GM18511 (cell line): ENCODE data around the gene HTATIP2.
"Not testable (repeated sequence)": the region's sequence is repeated elsewhere in the genome, so short reads cannot be mapped to it uniquely, and the experiment has no call there.

Experiments
- ATAC-seq: cut with Tn5 transposase; IDR thresholded peaks from one replicate; pipeline ENCODE4 v1.9.1; 2021; ENCODE audit warnings: mild to moderate bottlenecking, moderate library complexity; ENCODE audit not compliant: unreplicated experiment

HTATIP2 gene

GRCh38 chr11:20369826-20370225 is 6.3 kb downstream of the HTATIP2 start:
- no peak for ATAC-seq

GRCh38 chr11:20372081-20372626 is 8.6 kb downstream of the HTATIP2 start:
- no peak for ATAC-seq

GRCh38 chr11:20373147-20373546 is 9.6 kb downstream of the HTATIP2 start:
- no peak for ATAC-seq

- no peak for ATAC-seq
These were observed 10.2 kb downstream of the HTATIP2 start for GRCh38 chr11:20373568-20374209.

- no peak for ATAC-seq
These were observed 11.3 kb downstream of the HTATIP2 start for GRCh38 chr11:20374741-20375300.

- no peak for ATAC-seq
These were observed 12.7 kb downstream of the HTATIP2 start for GRCh38 chr11:20376162-20376730.

- ATAC-seq, result not testable (repeated sequence)
These were observed 22.5 kb downstream of the HTATIP2 start for GRCh38 chr11:20385996-20386395.

GRCh38 chr11:20387261-20388095 is 24.0 kb downstream of the HTATIP2 start, which contains the start of gene PRMT3:
PRMT3 (plus strand) TSS chr11:20387716; CDS start chr11:20387747, 31 bp downstream.
- ATAC-seq, result peak; percentile 82

GRCh38 chr11:20388096-20389055 is 24.9 kb downstream of the HTATIP2 start:
- ATAC-seq, result peak; percentile 29

- peak; percentile 99 for ATAC-seq
These were observed 33.8 kb downstream of the HTATIP2 start for GRCh38 chr11:20397281-20397680.

- no peak for ATAC-seq
These were observed 36.0 kb downstream of the HTATIP2 start for GRCh38 chr11:20399498-20399897.

- no peak for ATAC-seq
These were observed 39.5 kb downstream of the HTATIP2 start for GRCh38 chr11:20403059-20403458.

- no peak for ATAC-seq
These were observed 43.0 kb downstream of the HTATIP2 start for GRCh38 chr11:20406484-20406883.

GRCh38 chr11:20407344-20407743 is 43.8 kb downstream of the HTATIP2 start:
- no peak for ATAC-seq

GRCh38 chr11:20415432-20415831 is 51.9 kb downstream of the HTATIP2 start:
- no peak for ATAC-seq

- no peak for ATAC-seq
These were observed 54.3 kb downstream of the HTATIP2 start for GRCh38 chr11:20417771-20418170.

- ATAC-seq, result no peak
These were observed 58.4 kb downstream of the HTATIP2 start for GRCh38 chr11:20421946-20422345.

GRCh38 chr11:20429216-20429615 is 65.7 kb downstream of the HTATIP2 start:
- ATAC-seq, result no peak
